SHP77 (cell line): ENCODE measurements around the gene FXYD5.

Source experiments
- DNase-seq, 2 experiments: peaks; one replicate each; lab custom pipeline; 2025; lab: John Stamatoyannopoulos, UW

FXYD5 gene

DNA sequence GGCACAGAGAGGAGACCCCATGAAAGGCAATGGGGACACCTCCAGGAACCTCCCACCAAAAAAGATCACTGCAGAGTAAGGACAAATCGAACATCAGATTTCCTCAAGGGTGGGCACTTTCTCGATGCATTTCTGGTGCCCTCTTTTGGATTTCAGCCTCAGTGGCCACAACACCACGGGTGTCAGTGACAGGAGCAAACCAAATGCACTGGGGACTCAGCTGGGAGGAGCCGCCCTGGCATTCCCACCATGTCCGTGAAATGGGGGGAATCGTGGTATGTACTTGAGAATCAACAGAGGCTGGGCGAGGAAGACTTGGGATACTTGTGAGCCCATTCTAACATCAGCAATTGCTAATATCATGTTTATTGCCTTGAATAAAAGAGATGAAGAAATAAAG lies 57.7 kb downstream of the FXYD5 start:
- DNase-seq = no peak

DNA sequence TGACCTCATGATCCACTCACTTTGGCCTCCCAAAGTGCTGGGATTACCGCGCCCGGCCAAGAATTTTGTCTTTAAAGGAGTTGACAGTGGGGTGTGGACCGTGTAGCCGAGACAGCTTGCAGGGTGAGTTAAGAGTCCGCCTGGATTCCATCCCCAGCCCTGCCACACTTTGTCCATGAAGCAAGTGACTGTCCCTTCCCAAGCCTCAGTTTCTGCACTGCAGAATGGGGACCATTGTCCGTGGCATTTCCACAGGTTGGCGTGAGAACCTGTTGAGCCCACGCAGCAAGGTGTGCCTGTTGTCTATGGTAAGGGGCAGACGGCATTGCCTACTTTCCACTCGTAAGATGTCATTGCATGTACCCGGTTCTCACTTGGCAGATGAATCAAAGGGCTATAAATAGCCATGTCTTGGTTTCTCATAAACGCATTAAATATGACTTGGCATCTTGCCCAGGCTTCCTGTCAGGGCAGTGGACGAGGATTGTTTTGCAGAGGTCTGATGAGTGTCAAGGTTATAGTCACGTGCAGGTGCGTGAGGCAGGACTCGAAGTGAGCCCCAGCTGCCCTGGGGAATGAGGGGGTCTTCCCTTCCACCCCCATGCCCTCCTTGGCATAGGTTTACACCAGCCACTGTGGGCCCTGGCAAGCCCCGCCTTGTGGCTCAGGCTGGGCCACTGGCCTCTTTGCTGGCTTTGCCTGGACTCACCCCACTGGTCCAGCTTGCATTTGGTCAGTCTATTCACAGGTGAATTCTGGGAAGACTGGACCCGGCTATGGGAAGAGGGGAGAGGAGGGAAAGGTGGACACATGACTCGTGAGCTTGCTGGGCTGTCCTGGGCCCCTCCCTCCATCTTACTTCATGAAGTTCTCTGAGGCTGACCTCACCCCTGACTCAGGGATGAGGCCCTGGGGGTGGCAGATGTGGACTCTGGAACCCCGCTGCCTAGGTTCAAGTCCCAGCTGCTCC lies 59.4 kb downstream of the FXYD5 start:
- DNase-seq = peak; percentile 80 to 88

DNA sequence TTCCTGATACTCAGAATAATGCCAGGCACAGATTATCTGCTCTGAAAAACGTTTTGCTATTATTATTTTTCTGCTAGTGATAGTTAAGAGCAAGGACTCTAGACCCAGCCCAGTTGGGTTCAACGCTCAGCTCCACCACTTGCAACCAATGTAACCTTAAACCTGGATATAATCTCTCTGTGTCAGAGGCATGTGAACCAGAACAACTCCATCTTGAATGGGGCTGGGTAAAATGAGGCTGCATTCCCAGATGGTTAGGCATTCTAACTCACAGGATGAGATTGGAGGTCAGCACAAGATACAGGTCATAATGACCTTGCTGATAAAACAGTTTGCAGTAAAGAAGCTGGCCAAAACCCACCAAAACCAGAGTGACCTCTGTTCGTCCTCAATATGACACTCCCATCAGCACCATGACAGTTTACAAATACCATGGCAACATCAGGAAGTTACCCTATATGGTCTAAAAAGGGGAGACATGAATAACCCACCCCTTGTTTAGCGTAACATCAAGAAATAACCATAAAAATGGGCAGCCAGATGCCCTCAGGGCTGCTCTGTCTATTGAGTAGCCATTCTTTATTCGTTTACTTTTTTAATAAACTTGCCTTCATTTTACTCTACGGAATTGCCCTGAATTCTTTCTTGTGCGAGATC lies 60.4 kb downstream of the FXYD5 start:
- no peak for DNase-seq

DNA sequence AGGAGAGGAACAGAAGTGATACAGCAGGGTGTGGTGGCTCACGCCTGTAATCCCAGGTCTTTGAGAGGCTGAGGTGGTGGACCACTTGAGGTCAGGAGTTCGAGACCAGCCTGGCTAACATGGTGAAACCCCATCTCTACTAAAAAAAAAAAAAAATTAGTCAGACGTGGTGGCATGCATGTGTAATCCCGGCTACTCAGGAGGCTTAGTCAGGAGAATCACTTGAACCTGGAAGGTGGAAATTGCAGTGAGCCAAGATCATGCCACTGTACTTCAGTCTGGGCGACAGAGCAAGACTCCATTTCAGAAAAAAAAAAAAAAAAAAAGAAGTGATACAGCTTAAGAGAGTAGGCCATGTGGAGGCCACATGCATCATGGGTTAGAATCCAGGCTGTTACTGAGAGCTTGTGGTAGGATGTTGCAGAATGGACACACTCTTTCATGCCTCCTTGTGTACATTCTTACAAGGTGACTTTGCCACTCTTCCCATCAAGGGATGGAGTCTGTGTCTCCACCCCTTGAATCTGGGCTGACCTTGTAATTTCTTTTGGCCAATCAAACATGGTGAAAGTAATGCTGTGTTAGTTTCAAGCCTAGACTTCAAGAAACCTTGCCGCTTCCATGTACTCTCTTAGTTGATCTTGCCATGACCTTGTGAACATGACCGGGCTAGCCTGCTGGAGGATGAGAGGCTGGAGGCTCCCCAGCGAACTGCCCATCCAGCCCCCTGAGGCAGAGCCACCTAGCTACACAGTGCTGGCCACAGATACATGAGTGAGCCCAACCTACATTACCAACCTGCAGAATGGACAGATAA lies 61.7 kb downstream of the FXYD5 start:
- DNase-seq = no peak

DNA sequence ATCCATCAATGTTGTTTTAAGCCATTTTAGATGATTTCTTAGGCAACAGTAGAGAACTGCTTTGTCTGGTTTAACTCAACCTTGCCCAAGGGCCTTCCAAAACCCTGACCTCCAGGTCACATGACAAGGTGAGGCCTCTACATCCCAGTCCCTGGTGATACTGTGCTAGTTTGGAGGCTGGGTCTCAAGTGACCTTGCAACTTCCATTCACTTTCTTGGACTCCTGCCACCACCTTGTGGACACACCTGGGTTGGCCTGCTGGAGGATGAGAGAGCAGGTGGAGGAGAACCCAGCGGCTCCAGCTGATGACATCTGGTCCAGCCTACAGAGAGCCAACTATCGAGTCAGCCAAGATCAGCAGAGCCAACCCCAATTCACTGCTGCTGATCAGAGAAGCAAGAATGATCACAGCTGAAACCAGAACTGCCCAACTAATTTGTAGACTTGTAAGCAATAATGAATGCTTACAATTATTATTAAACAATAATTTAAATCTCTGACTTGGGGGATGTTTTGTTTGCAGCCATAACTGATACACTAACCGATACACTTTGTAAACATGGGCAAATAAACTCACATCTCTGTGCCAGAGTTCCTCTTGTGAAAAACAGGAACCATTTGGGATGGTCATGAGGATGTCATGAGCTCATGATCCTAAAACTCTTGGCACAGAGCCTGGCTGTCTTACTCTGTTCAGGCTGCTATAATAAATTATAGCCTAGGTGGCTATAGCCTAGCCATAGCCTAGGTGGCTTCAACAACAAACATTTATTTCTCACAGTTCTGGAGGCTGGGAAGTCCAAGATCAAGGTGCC lies 62.5 kb downstream of the FXYD5 start:
- DNase-seq = peak; percentile 4

DNA sequence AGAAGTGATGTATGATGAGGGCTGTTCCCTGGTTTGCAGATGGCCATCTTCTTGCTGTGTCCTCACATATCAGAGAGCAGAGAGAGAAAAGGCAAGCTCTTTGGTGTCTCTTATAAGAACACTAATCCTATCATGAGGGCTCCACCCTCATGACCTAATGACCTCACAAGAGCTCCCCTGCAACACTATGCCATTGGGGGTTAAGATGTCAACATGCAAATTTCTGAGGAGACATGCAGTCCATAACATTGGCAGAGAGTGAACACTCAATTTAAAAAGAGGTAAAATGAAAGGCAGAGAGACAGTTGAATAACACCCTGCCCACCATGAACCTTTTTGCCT lies 63.1 kb downstream of the FXYD5 start:
- DNase-seq = no peak

DNA sequence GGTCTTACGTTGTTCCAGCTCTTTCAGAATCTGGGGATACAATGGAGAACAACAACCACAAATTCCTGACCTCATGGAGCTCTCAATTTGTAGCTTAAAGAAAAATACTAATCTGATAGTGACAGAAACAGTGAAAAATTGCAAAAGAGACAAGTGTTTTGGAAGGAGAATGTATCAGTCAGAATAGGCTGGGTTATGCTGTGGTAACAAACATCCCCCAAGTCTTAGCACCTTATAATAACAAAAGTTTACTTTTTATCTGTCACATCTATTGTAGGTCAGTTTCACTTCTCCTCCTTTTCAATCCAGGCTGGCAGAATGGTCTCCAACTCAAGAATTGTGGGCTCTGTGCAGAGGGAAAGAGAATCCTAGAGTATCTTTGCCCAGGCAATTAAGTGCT lies 64.5 kb downstream of the FXYD5 start:
- no peak for DNase-seq
